G401.6 (cell line): ENCODE data around the gene GNPTG.

Source experiments
- FAIRE-seq: peaks from 2 replicates; lab custom pipeline; 2012; peaks lifted over from hg19 to GRCh38; lab: Jason Lieb, UNC

Gene GNPTG

GRCh38 chr16:1347286-1347855 is 4.4 kb upstream of the GNPTG start:
- no peak for FAIRE-seq

DNA sequence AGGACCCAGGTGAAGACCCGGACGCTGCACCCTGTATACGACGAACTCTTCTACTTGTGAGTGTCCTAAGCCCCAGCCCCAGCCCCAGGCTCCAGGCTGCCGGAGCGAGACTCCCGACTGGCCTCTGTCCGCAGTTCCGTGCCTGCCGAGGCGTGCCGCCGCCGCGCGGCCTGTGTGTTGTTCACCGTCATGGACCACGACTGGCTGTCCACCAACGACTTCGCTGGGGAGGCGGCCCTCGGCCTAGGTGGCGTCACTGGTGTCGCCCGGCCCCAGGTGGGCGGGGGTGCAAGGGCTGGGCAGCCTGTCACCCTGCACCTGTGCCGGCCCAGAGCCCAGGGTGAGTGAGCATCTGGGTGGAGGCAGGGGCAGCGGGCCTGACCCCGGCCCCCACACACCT is 3.8 kb upstream of the GNPTG start:
- FAIRE-seq: no peak

DNA sequence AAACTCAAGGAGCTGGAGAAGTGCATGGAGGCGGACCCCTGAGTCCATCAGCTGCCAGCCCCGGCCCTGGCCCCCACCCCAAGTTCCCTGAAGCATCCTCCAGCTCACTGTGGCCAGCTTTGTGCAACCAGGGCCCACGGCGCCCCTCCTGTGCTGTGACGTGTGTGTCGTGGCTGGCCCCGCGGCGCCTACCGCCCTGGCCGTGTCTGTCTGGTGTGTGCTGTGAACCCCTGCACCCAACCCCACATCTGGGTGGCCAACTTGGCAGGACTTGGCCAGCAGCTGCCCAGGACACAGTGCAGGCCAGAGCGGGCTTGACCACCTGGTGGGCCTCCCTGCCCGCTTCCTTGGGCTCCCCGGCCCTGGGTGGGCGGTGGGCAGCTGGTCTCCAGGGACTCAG is 3.3 kb upstream of the GNPTG start:
- no peak for FAIRE-seq

GRCh38 chr16:1348926-1349325 is 2.8 kb upstream of the GNPTG start:
- no peak for FAIRE-seq

GRCh38 chr16:1349351-1349750 is 2.4 kb upstream of the GNPTG start:
- FAIRE-seq: no peak

GRCh38 chr16:1349951-1350350 is 1.8 kb upstream of the GNPTG start:
- no peak for FAIRE-seq

DNA sequence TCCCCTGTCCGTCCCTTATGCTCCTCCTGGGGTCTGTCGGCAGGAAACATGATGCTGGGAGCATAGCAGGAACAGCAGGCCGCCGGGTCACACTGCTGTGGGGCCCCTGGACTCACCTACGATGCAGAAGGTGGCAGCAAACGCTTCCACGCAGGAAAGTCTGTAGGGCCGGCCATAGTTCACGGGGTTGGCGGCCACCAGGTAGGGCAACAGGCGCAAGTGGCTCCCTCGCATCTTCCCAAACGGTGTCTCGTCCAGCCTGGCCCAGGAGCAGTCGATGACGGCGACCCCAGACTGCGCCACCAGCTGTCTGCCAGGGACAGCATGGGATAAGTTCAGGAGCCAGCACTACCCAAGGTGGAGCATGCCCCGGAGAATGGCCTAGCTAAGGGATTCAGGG is 1.0 kb upstream of the GNPTG start:
- FAIRE-seq: no peak

DNA sequence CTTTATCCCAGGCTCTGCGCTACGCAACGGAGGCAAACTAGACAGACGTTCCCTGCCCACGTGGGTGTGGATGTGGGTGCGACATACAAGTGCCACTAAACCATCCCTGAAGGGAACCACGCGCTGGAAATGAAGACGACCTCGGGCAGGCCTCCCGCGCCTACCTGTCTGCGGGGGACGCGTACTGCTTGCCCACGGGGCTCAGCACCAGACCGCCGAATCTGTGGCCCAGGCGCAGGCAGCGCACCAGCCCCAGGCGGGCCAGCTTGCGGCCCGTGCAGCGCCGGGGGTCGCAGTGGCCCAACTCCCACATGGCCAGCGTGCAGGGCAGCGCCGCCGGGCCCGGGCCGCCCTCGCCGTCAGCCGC is 533 bp upstream of the GNPTG start:
- no peak for FAIRE-seq

DNA sequence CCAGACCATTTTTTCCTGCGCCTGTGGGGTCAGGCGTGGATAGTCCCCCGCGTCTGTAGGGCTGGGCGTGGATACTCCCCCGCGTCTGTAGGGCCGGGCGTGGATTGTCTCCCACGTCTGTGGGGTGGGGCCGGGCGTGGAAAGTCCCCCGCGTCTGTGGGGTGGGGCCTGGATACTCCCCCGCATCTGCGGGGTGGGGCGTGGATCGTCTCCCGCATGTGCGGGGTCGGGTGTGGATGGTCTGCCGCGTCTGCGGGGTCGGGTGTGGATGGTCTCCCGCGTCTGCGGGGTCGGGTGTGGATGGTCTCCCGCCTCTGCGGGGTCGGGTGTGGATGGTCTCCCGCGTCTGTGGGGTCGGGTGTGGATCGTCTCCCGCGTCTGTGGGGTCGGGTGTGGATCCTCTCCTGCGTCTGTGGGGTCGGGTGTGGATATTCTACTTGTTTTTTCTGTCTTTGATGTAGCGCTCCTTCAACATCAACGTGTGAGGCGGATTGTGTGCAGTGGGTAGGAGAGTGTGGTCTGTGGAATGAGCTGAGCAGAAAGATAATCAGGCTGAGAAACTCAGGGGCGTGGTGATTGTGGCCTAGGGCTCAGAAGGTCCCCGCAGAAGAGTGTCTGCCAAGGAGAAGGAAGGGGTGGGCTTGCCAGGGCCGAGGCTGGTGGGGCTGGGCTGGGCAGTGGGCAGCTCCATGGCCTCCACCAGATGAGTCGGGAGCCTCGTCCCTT is 3.2 kb downstream of the GNPTG start:
- no peak for FAIRE-seq

DNA sequence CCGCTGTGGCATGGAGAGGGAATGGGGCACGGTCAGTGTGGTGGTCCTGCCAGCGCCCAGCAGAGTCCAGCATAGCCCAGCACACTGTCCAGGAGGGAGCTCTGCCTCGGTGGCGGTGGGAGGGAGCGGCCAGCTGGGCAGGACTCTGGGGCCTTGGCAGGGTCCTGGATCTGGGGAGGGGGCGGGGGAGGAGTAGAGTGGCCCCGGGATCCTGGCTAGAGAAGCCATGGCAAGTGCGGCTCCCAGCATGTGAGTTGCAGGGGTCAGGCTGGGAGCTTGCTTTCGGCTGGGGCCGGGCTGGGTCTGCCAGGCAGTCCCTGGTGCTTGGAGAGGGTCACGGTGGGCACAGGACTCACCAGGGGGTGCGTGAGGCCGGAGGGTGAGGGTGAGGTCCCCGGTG is 3.9 kb downstream of the GNPTG start:
- FAIRE-seq: no peak

GRCh38 chr16:1356061-1356900 is 4.5 kb downstream of the GNPTG start:
- FAIRE-seq: no peak

GRCh38 chr16:1357906-1358566 is 6.3 kb downstream of the GNPTG start:
- no peak for FAIRE-seq

GRCh38 chr16:1361685-1362360 is 10.1 kb downstream of the GNPTG start:
- FAIRE-seq: no peak

GRCh38 chr16:1362807-1363206 is 11.1 kb downstream of the GNPTG start:
- no peak for FAIRE-seq

DNA sequence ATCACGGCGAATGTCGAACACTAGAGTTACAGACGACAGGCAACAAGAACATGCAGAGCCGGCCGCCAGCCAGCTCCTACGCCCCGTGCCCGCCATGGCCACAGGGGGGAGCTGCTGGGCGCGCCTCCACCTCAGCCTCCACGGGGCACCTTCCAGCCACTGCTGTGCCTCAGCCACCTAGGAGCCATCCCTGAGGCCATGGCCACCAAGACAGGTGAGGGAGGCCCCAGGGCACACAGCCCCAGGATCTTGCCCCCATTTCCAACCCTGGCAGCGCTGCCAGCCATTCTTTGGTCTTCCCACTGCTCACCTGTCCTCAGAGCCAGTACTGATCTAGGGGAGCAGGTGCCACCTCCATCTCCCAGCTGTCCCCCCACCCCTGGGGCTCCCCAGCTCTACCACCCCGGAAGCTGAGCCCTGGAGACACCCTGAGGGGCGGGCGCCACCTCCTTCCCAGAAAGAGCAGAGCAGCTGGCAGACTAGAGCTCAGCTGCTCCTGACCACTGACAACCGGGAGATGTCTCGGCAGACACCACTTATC is 11.8 kb downstream of the GNPTG start:
- no peak for FAIRE-seq

GRCh38 chr16:1364510-1364909 is 12.8 kb downstream of the GNPTG start:
- FAIRE-seq: no peak

DNA sequence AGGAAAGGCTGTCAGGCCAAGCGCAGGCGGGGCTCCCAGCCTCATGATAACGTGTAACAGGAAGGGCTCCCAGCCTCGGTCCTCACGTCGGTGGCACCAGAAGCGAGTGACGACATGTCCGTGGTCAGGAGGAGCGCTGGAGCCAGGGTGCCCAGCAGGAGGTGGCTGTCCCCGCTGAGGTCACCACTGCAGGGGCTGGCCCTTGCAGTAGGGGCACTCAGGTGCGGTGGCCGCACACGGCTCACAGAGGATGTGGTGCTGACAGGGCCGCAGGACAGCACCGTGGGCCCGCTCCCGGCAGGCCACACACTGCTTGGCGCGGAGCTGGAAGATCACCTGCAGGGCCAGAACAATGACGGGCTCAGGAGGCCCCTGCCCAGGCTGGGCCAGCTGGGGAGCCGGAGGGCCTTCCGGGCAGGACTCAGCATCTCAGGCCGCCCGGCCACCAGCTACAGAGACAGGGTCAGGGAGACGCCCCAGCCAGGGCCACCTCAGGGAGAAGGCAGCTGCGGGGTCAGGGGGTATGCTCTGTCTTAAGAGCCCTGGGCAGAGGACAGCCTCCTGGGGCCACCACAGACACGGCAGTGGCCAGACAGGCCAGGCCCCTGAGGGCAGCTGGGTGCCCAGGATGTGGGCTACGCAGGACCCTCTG is 14.5 kb downstream of the GNPTG start:
- FAIRE-seq: no peak

GRCh38 chr16:1366712-1367299 is 15.1 kb downstream of the GNPTG start:
- FAIRE-seq: no peak

- FAIRE-seq: no peak
Observed at GRCh38 chr16:1367486-1368174, 15.9 kb downstream of the GNPTG start.
